SU-DHL-6 (cell line): Measurements from ENCODE around the gene ENDOV.

Source experiments
- EZH2phosphoT487 ChIP-seq: fragments of 200-600 bp; sonication (generic), shearing (Covaris generic); conservative IDR thresholded peaks from 2 replicates; pipeline ENCODE4 v1.6.1; 2018; ENCODE audit warnings: mild to moderate bottlenecking, antibody characterized with exemption, low read length, moderate library complexity, mixed read lengths
- TF ChIP-seq, protein P1 (sequence below): fragments of 200-600 bp; sonication (generic); IDR thresholded peaks from one replicate; pipeline ENCODE4 v1.5.1; 2017; ENCODE audit warnings: antibody characterized with exemption, mild to moderate bottlenecking, low read length, moderate library complexity; ENCODE audit not compliant: insufficient read depth, poor library complexity, severe bottlenecking

DNA sequence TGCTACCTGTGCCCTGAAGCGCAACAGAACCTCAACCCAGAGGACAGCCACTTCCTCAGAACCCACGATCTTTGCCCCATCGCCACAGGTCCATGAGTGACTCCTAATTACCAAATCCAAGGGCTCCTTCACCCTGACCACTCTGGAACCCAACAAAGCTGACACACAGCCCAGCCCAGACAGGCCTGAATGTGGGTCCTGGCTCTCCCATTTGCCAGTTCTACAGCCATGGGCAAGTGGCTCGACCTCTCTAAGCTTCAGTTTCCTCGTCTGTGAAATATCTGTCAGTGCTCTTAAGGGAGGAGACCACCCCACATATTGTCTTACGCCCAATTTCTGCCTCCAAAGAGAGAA is 18.0 kb upstream of the ENDOV start:
- TF ChIP-seq, protein P1, sequence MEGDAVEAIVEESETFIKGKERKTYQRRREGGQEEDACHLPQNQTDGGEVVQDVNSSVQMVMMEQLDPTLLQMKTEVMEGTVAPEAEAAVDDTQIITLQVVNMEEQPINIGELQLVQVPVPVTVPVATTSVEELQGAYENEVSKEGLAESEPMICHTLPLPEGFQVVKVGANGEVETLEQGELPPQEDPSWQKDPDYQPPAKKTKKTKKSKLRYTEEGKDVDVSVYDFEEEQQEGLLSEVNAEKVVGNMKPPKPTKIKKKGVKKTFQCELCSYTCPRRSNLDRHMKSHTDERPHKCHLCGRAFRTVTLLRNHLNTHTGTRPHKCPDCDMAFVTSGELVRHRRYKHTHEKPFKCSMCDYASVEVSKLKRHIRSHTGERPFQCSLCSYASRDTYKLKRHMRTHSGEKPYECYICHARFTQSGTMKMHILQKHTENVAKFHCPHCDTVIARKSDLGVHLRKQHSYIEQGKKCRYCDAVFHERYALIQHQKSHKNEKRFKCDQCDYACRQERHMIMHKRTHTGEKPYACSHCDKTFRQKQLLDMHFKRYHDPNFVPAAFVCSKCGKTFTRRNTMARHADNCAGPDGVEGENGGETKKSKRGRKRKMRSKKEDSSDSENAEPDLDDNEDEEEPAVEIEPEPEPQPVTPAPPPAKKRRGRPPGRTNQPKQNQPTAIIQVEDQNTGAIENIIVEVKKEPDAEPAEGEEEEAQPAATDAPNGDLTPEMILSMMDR, result no peak
- no peak for TF ChIP-seq EZH2phosphoT487
